Breast epithelium (tissue), 3 donors: ENCODE results near the gene KDM3B.

Source experiments
- CTCF ChIP-seq, 3 donors: fragments of 450-650 bp; IDR thresholded peaks; one replicate each; pipeline ENCODE4 v1.5.1; 2016 to 2017; ENCODE audit warnings: antibody characterized with exemption in 3 of 3, mild to moderate bottlenecking in 3 of 3, moderate library complexity in 3 of 3
- POLR2A ChIP-seq: fragments of 450-650 bp; IDR thresholded peaks from one replicate; pipeline ENCODE4 v1.6.1; 2016; ENCODE audit warnings: antibody characterized with exemption, mild to moderate bottlenecking, moderate library complexity
- POLR2AphosphoS5 ChIP-seq, 3 donors: sonication (generic); formaldehyde crosslinking; IDR thresholded peaks; one replicate each; pipeline ENCODE4 v1.6.1; 2017; ENCODE audit warnings: antibody characterized with exemption in 3 of 3

GRCh38 chr5:138334867-138335447 is 17.5 kb upstream of the KDM3B start:
- TF ChIP-seq CTCF (IDR thresholded peaks at IDR 0.05) (no peak), POLR2A (no peak), POLR2AphosphoS5 (IDR thresholded peaks at IDR 0.05) (no peak)
